Thyroid gland (tissue), 4 donors: ENCODE data around the gene TREX2.

ENCODE experiments used
- POLR2A ChIP-seq, 2 donors: fragments of 450-650 bp; IDR thresholded peaks; one replicate each; pipeline ENCODE4 v1.6.1; 2017; ENCODE audit warnings: antibody characterized with exemption in 2 of 2, mild to moderate bottlenecking in 2 of 2, moderate library complexity in 1 of 2
- TF ChIP-seq, protein P1 (sequence below), 6 experiments: fragments of 200-600 bp in 3 of 6; fragments of 450-650 bp in 3 of 6; sonication (generic) in 3 of 6; IDR thresholded peaks; one replicate each; pipeline ENCODE4 v1.5.1; 2016 to 2019; ENCODE audit warnings: antibody characterized with exemption in 6 of 6, mild to moderate bottlenecking in 2 of 6, inconsistent platforms in 1 of 6, moderate library complexity in 1 of 6

DNA sequence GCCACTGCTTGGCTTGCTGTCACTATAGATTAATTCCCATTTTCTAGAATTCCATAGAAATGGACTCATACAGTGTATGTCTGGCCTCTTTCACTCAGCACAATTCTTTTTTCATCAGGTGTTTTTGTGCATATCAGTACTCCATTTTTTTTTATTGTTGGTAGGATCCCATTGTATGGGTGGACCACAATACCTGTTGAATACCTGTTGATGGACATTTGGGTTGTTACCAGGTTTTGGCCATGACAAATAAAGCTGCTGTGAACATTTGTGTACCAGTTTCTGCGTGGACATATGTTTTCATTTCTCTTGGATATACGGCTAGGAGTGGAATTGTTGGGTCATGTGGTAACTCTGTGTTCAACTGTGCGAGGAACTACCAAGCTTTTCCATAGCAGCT is 19.7 kb downstream of the TREX2 start:
- TF ChIP-seq, protein P1, sequence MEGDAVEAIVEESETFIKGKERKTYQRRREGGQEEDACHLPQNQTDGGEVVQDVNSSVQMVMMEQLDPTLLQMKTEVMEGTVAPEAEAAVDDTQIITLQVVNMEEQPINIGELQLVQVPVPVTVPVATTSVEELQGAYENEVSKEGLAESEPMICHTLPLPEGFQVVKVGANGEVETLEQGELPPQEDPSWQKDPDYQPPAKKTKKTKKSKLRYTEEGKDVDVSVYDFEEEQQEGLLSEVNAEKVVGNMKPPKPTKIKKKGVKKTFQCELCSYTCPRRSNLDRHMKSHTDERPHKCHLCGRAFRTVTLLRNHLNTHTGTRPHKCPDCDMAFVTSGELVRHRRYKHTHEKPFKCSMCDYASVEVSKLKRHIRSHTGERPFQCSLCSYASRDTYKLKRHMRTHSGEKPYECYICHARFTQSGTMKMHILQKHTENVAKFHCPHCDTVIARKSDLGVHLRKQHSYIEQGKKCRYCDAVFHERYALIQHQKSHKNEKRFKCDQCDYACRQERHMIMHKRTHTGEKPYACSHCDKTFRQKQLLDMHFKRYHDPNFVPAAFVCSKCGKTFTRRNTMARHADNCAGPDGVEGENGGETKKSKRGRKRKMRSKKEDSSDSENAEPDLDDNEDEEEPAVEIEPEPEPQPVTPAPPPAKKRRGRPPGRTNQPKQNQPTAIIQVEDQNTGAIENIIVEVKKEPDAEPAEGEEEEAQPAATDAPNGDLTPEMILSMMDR (IDR thresholded peaks at IDR 0.05): no peak
- TF ChIP-seq POLR2A (IDR thresholded peaks at IDR 0.05): no peak
